ENCODE results near the gene MVB12A.

Gene MVB12A

GRCh38 chr19:17447704-17448130 is 27.9 kb downstream of the MVB12A start:
- DNase-seq, result no peak

GRCh38 chr19:17448131-17448967 is 28.5 kb downstream of the MVB12A start, which contains the start of gene TMEM221:
TSS of gene TMEM221 (minus strand) at chr19:17448668. CDS start at chr19:17448462, 206 bp downstream.
- peak; percentile 69 for DNase-seq

- no peak for DNase-seq
Measured at GRCh38 chr19:17450264-17451075, 30.6 kb downstream of the MVB12A start.

GRCh38 chr19:17451820-17452219 is 32.0 kb downstream of the MVB12A start:
- DNase-seq, result no peak

GRCh38 chr19:17454576-17455071 is 34.8 kb downstream of the MVB12A start:
- DNase-seq, result no peak

GRCh38 chr19:17455308-17456123 is 35.7 kb downstream of the MVB12A start:
- DNase-seq, result peak; percentile 57

GRCh38 chr19:17456127-17456526 is 36.3 kb downstream of the MVB12A start:
- DNase-seq, result no peak

- DNase-seq, result no peak
Measured at GRCh38 chr19:17457616-17458015, 37.8 kb downstream of the MVB12A start.

- DNase-seq, result no peak
Measured at GRCh38 chr19:17458970-17459369, 39.1 kb downstream of the MVB12A start.

- no peak for DNase-seq
Measured at GRCh38 chr19:17460372-17461230, 40.8 kb downstream of the MVB12A start, which contains the start of gene NXNL1. TSS of gene NXNL1 (minus strand) at chr19:17460926. CDS start at chr19:17460869, 57 bp downstream.

GRCh38 chr19:17466487-17466850 is 46.6 kb downstream of the MVB12A start:
- no peak for DNase-seq

GRCh38 chr19:17467471-17468301 is 47.8 kb downstream of the MVB12A start:
- no peak for DNase-seq

GRCh38 chr19:17468302-17469091 is 48.6 kb downstream of the MVB12A start:
- no peak for DNase-seq

GRCh38 chr19:17469092-17469480 is 49.2 kb downstream of the MVB12A start:
- no peak for DNase-seq

GRCh38 chr19:17469481-17470067 is 49.7 kb downstream of the MVB12A start:
- DNase-seq, result peak; percentile 98

- DNase-seq, result peak; percentile 100
Measured at GRCh38 chr19:17470068-17470841, 50.4 kb downstream of the MVB12A start, which contains the start of gene SLC27A1. TSS of gene SLC27A1 (plus strand) at chr19:17470524. CDS start at chr19:17470541, 17 bp downstream.

- no peak for DNase-seq
Measured at GRCh38 chr19:17471410-17472125, 51.7 kb downstream of the MVB12A start.

GRCh38 chr19:17473041-17473440 is 53.2 kb downstream of the MVB12A start:
- DNase-seq, result no peak
